Amygdala (tissue), 56 donors: Measurements from ENCODE around the gene CCDC69.
"Not testable (repeated sequence)": the region's sequence is repeated elsewhere in the genome, so short reads cannot be mapped to it uniquely, and the experiment has no call there.

Source experiments
- DNase-seq, 56 donors: peaks; one replicate each; lab custom pipeline; 2025; lab: John Stamatoyannopoulos, UW

The CCDC69 gene

GRCh38 chr5:151197291-151197600, 26.6 kb downstream of the CCDC69 start:
- not testable (repeated sequence) for DNase-seq

DNA sequence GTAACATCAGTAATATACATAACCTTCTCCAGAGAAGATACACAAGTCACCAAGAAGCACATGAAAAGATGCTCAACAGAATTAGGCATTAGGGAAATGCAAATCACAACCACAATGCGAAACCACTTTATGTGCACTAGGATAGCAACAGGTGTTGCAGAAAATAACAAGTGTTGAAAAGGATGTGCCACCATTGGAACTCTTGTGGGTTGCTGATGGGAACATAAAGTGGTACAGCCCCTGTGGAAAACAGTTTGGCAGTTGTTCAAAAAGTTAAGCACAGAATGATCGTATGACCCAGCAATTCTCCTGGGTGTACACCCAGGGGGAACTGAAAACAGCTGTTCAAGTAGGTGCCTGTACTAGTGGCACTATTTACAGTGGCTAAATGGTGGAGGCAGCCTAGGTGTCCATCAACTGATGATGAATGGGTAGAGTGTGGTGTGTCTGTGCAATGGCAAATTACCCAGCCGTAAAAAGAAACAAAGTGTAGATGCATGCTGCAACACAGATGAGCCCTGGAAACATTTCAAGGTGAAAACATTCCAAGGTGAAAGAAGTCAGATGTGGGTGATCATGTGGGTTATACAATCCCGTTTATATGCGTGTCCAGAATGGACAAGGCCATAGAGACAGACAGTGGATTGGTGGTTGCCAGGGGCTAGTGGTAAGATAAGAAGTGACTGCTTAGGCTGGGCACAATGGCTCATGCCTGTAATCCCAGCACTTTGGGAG, 27.2 kb downstream of the CCDC69 start:
- no peak for DNase-seq

- DNase-seq = no peak
Observed at GRCh38 chr5:151195622-151196021, 28.3 kb downstream of the CCDC69 start.

DNA sequence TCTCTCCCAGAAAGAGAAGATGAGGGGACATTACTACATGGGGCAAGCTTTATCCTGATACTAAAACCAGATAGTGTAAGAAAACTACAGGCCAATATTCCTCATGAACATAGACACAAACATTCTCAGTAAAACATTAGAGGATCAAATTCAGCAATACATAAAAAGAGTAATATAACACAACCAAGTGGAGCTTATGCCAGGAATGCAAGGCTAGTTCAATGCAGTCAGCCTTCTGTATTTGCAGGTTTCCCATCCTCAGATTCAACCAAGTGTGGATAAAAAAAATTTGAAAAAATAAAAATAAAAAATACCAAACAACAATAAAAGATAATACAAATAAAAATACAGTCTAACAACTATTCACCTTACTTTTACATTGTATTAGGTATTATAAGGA, 31.3 kb downstream of the CCDC69 start:
- DNase-seq = no peak

GRCh38 chr5:151191661-151192060, 32.2 kb downstream of the CCDC69 start:
- no peak for DNase-seq

- DNase-seq = no peak
Observed at GRCh38 chr5:151189151-151189550, 34.7 kb downstream of the CCDC69 start.

DNA sequence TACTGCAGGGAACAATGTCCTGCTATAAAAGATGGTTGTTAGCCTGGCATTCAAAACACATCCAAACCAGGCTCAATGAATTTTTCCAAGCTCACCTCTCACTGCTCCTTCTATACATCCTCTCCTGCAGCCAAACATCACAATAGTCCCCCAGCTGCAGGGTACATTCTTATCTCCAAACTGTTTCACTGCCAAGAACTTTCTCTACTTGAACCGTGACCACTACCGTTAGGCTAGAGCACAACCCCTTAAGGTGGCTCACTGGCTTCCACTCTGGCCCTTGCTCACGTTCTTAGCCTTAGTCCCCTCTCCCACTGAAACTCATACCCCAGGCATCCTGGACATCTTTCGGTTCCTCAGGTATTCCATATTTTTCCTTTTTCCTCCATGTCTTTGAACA, 37.4 kb downstream of the CCDC69 start:
- no peak for DNase-seq

GRCh38 chr5:151186052-151186451, 37.8 kb downstream of the CCDC69 start:
- DNase-seq = no peak

DNA sequence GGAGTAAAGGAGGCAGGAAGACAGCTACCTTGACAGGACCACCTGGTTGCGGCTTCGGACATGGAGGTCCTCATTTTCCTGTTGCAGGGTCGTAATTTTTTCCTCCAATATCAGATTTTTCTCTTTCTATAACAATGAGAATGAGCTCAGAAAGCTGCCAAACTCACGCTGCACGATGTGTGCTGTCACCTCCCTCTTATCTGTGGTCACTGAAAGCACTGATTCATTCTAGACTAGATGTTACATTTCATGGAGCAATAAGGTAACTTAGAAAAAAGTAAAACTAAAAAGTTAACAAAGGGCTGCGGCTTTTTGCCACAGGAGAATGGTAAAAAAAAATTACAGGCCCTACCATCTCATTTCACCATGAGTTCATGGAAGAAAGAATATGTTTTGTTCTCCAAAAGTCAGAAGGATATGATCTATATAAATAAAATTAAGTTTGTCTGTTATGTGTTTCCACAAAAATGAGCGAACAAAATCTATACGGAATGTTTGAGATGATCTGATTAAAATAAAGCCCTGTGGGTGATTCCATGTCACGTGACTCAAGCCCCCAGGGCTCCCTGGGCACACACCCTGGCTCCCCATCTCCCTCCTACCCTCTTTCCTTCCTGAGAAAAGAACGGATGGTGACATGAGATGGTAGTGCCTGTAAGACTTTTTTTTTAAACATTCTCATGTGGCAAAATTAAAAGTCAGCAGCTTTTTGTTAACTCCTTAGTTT, 39.4 kb downstream of the CCDC69 start:
- no peak for DNase-seq

DNA sequence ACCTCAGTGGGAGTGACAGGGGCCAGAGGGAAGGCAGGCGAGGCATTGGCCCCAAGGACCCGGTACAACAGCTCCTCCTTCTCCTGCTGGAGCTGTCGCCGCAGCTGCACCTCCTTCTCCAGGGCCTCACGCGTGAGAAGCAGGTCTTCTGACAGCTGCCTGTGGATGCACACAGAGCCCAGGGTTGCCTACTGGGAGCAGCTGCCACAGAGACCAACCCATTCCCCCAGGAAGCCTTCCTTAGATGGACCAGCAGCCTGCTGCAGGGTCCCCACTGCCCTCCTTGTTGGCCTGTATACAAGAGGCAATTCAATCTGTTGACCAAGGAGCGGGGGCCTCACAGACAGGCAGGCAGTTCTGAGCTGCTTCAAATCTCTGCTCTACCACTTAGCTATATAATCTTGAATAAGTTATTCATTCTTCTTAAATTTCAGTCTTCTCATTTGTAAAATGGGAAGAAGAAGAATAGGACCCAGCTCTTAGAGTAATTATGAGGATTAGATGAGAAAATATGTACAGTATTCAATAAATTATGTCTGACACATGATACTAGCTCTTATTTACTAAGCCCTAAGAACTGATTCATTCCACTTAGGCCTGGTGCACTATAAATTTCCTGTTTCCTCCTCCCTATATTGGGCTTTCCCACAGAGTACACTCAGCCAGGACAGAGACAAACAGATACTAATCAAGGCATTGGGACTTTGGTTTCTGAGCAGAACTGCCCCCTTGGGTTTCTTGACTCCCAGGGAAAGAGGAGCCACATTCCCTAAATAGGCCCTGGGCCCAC, 40.2 kb downstream of the CCDC69 start:
- DNase-seq = no peak

DNA sequence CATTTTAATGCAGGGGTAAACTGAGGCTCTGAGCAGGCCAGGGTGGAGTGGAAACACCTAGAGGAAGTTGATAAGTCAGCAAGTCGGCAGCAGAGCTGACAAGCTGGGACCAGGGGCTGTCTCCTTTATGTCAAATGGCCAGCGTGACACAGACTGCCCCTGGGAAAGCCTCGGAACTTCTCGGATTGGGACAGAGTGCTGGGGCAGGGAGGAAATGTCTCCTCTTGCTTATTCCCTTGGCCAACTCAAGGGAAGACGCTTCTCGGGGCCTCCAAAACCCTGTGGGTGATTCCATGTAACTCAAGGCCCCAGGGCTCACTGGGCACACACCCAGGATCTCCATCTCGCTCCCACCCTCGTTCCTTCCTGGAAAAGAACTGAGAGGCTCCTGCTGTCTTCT, 40.9 kb downstream of the CCDC69 start:
- no peak for DNase-seq

GRCh38 chr5:151182524-151182900, 41.4 kb downstream of the CCDC69 start:
- no peak for DNase-seq

- no peak for DNase-seq
Observed at GRCh38 chr5:151181818-151182523, 41.9 kb downstream of the CCDC69 start.

GRCh38 chr5:151180291-151180690, 43.6 kb downstream of the CCDC69 start:
- DNase-seq = no peak

- DNase-seq = no peak
Observed at GRCh38 chr5:151179489-151179840, 44.4 kb downstream of the CCDC69 start.

DNA sequence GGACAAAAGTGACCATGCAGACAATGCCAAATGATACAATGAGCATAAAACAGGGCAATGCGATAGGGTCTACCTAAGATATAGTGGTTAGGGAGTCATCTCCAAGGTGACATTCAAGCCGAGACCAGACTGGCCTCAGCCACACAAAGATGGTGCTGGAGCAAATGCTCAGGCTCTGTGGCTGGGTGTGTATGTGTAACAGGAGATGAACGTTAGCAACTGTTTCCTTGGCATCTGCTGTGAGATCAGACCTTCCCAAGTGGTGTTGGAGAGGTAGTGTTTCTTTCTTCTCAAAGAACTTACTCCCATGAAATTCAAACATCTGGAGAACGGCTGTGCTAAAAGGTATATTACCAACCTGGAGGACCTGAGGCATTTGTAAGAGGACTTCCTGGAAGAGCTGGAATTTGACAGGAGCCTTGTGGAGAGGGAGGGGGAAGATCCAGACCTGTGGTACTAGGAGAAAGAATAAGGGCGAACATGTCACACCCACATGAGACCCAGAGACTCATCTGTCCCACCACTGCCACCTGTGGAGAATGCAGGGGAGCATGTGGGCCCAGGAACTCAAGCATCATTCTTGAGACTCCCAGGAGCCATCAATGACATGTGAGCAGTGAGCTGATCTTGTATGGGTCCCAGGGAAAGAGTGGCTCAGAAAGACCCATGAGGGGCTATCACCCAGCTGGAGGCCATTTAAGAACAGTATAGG, 45.0 kb downstream of the CCDC69 start:
- no peak for DNase-seq

DNA sequence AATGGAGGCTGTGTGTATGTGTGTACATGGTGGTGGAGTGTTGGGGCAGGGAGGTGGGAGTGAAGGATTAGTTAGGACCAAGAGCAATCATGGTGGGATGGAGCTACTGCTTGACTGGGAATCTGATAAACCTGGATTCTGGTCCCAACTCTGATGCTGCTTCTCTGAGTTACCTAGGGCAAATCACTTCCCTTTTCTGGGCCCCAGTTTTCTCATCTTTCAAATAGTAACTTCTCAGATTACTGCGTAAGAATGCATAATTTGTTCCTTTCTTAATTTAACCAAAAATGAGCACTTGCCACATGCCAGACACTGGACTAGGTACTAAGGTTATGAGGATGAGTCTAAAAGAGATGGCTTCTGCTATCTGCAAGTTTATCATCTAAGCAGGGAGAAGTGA, 45.5 kb downstream of the CCDC69 start:
- no peak for DNase-seq

GRCh38 chr5:151176268-151176667, 47.6 kb downstream of the CCDC69 start:
- not testable (repeated sequence) for DNase-seq

DNA sequence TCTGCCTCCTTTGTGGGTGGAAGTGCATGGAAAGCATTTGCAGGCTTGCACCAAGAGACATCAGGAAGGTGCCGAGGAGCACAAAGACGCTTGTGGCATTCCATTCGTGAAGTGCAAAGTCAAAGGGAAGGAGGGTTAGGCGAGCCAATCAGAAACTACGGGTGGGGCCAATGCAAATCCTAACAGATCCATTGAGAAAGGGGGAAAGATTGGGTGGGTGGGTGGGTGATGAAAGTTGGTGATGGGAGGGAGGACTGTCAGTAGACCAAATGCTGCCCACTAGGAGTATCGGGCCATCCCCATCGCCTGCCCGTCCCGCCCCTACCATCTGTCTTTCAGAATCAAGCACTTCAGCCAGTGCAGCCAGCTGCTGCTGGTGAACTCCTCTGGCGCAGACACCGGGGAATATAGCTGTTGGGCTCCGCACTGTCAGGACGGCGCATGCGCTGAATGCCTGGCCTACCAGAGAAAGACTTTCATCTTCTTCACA, 49.2 kb downstream of the CCDC69 start:
- no peak for DNase-seq
